GM10266 (cell line): Measurements from ENCODE around the gene DEDD2.
A peak's percentile ranks its signal among the peaks of the same experiment; 100 is the strongest.

Experiments
- DNase-seq: peaks from one replicate; pipeline ENCODE4 v3.0.0; 2012; ENCODE audit errors: extremely low spot score
- CTCF ChIP-seq: IDR thresholded peaks from 2 replicates; pipeline ENCODE4 v1.5.1; 2012; ENCODE audit warnings: mild to moderate bottlenecking, low read depth; ENCODE audit not compliant: control insufficient read depth, insufficient read depth; ENCODE audit errors: missing control alignments

DEDD2 gene

DNA sequence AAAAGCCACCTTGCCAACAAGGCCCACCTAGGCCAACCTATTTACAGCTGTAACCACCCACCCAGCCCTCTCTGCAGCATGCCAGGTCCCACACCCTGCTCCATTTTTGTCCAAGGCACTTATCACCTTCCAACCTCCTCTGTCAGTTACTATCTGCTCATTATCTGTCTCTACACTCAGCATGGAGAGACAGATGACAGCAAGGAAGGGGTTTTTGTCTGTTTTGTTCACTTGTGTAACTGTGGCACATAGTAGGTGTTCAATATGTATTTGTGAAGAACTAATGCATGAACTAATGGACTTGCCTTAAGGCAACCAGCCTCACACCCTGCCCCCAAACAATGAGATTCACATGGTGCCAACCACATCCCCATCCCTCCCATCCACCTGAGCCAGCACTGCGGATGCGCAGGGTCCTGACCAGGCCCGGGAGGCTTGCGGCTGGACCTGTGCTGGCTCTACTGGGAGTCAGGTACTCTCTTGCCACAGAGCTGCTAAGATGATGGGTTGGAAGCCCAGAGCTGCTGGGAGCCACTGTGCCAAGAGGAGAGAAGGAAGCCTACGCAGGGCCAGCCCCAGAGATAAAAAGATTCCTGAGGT, 17.3 kb downstream of the DEDD2 start:
- DNase-seq = no peak
- no peak for TF ChIP-seq CTCF

- TF ChIP-seq CTCF = peak; percentile 61
- peak; percentile 86 for DNase-seq
Observed at GRCh38 chr19:42199440-42200115, 17.9 kb downstream of the DEDD2 start.

GRCh38 chr19:42198676-42199439, 18.6 kb downstream of the DEDD2 start:
- no peak for TF ChIP-seq CTCF
- DNase-seq = peak; percentile 85

DNA sequence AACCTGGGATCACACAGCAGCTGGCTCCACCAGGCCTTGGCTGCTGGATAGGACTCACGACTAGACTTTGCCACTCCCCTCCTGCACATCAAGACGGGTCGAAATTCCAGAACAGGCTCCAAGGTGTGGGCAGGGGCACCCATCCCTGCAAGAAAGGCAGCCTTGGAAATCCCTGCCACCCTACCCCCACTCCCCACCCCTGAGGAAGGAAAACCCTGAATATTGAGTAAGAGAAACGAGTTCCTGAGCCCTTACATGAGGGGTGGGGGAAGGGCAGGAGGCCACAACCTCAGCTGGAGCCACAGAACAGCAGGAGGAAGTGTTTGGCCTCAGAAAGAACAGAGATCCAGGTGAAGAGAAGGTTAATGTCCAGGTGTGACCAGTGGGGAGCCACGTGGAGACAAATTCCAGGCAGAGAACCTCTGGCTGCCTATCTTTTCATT, 20.1 kb downstream of the DEDD2 start:
- no peak for TF ChIP-seq CTCF
- no peak for DNase-seq

- TF ChIP-seq CTCF = no peak
- no peak for DNase-seq
Observed at GRCh38 chr19:42196011-42197001, 21.2 kb downstream of the DEDD2 start.

DNA sequence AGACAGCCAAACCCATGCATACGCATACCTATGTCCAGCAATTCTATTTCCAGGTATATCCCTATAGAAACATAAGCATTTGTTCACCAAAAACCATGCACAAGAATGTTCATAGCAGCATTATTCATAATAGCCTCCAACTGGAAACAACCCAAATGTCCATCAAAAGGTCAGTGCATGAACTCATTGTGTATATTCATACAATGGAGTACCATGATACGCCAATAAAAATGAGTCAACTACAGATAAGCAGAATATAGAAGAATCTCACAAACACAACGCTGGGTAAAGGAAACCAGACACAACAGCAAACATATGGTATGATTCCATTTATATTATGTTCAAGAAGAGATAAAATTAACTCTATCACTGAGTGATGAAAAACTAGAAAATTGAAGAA, 23.8 kb downstream of the DEDD2 start:
- DNase-seq = no peak
- TF ChIP-seq CTCF = no peak
